Muscle layer of colon (tissue), 2 donors: Measurements from ENCODE around the gene SIGLEC1.

ENCODE experiments used
- H3K27ac ChIP-seq: one replicate; pipeline ENCODE4 v1.7.0; 2013; ENCODE audit warnings: low read depth, mild to moderate bottlenecking, low read length, moderate library complexity
- H3K27me3 ChIP-seq, 2 donors: one replicate each; pipeline ENCODE4 v1.7.0; 2013; ENCODE audit warnings: low read length in 2 of 2, mild to moderate bottlenecking in 2 of 2; ENCODE audit not compliant: insufficient read depth in 2 of 2, control insufficient read depth in 1 of 2
- H3K36me3 ChIP-seq: one replicate; pipeline ENCODE4 v1.7.0; 2013; ENCODE audit warnings: mild to moderate bottlenecking, low read length; ENCODE audit not compliant: insufficient read depth
- H3K4me1 ChIP-seq: one replicate; pipeline ENCODE4 v1.7.0; 2013; ENCODE audit warnings: mild to moderate bottlenecking, low read length; ENCODE audit not compliant: insufficient read depth
- H3K4me3 ChIP-seq, 2 donors: one replicate each; pipeline ENCODE4 v1.7.0; 2013; ENCODE audit warnings: low read length in 2 of 2, low read depth in 1 of 2, mild to moderate bottlenecking in 1 of 2, moderate library complexity in 1 of 2
- H3K9ac ChIP-seq: one replicate; pipeline ENCODE4 v1.7.0; 2013; ENCODE audit warnings: low read length
- H3K9me3 ChIP-seq: one replicate; pipeline ENCODE4 v1.7.0; 2013; ENCODE audit warnings: mild to moderate bottlenecking, low read length
- donor health status: abdominal sarcoma.
- donor health status: Adenocarcinoma of cecum.

The SIGLEC1 gene

DNA sequence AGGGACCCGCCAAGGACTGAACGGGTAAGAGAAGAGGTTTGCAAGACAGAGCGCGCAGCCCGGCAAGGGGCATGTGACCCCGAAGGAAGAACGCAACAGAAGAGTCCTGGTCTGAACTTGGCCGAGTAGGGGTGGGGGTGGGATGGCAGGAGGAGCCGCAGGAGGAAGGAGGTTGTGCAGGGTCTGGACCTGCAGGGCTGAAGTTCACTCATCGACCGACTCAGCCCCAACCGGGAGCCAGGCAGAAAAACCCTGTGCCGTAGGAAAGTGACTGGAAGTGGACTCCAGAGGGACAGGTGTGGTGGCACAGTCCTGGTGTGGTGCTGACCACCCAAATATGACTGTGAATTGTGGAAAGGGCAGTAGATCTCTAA, 40.0 kb upstream of the SIGLEC1 start:
- Histone ChIP-seq H3K4me3 (peak overlapping the region in 1 of 2 donors; percentile 43), H3K4me1 (peaks cover 10% of the 10 kb centered on the region), H3K36me3 (peaks cover 19% of the 10 kb centered on the region), H3K27me3 (peaks cover 0 to 6% of the 10 kb centered on the region in 2 donors), H3K9me3 (no peaks in the 10 kb centered on the region), H3K9ac (no peak overlapping the region), H3K27ac (no peak overlapping the region)

DNA sequence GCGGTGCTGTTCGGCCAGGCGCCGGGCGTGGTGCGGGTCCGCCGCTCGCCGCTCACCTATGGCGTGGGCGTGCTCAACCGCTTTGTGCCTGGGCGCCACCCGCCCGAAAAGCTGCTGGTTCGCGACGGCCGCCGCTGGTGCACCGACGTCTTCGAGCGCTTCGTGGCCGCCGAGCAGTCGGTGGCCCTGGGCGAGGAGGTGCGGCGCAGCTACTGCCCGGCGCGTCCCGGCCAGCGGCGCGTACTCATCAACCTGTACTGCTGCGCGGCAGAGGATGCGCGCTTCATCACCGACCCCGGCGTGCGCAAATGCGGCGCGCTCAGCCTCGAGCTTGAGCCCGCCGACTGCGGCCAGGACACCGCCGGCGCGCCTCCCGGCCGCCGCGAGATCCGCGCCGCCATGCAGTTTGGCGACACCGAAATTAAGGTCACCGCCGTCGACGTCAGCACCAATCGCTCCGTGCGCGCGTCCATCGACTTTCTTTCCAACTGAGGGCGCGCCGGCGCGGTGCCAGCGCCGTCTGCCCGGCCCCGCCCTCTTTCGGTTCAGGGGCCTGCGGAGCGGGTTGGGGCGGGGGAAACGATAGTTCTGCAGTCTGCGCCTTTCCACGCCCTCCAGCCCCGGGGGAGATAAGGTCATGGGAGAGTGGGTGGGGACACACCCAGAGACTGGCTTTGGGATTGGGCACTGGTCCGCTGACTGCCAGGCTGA, 39.4 kb upstream of the SIGLEC1 start:
- no peak overlapping the region for H3K27ac ChIP-seq
- H3K9ac ChIP-seq, result no peak overlapping the region
- peaks cover 10% of the 10 kb centered on the region for H3K4me1 ChIP-seq
- peak overlapping the region; percentile 11 to 43 for H3K4me3 ChIP-seq
- peaks cover 19% of the 10 kb centered on the region for H3K36me3 ChIP-seq
- H3K9me3 ChIP-seq, result no peaks in the 10 kb centered on the region
- peaks cover 0 to 6% of the 10 kb centered on the region in 2 donors for H3K27me3 ChIP-seq

GRCh38 chr20:3751305-3751674, 38.9 kb upstream of the SIGLEC1 start:
- H3K27ac ChIP-seq, result no peak overlapping the region
- no peak overlapping the region for H3K4me3 ChIP-seq

GRCh38 chr20:3749689-3750531, 37.5 kb upstream of the SIGLEC1 start:
- H3K27me3 ChIP-seq, result peaks cover 0 to 6% of the 10 kb centered on the region in 2 donors
- no peak overlapping the region for H3K27ac ChIP-seq
- no peak overlapping the region for H3K4me3 ChIP-seq
- no peak overlapping the region for H3K9ac ChIP-seq
- peaks cover 6% of the 10 kb centered on the region for H3K36me3 ChIP-seq
- H3K9me3 ChIP-seq, result no peaks in the 10 kb centered on the region
- H3K4me1 ChIP-seq, result peaks cover 10% of the 10 kb centered on the region

More at GRCh38 chr20:3751305-3751674, 38.9 kb upstream of the SIGLEC1 start:
- Histone ChIP-seq H3K4me1 (peaks cover 10% of the 10 kb centered on the region), H3K36me3 (peaks cover 16% of the 10 kb centered on the region), H3K9me3 (no peaks in the 10 kb centered on the region), H3K27me3 (peaks cover 0 to 6% of the 10 kb centered on the region in 2 donors), H3K9ac (no peak overlapping the region)

GRCh38 chr20:3749087-3749688, 36.8 kb upstream of the SIGLEC1 start:
- Histone ChIP-seq H3K4me3 (no peak overlapping the region), H3K9ac (no peak overlapping the region), H3K27ac (no peak overlapping the region), H3K27me3 (peaks cover 0 to 6% of the 10 kb centered on the region in 2 donors), H3K9me3 (no peaks in the 10 kb centered on the region), H3K4me1 (peaks cover 10% of the 10 kb centered on the region), H3K36me3 (no peaks in the 10 kb centered on the region)

DNA sequence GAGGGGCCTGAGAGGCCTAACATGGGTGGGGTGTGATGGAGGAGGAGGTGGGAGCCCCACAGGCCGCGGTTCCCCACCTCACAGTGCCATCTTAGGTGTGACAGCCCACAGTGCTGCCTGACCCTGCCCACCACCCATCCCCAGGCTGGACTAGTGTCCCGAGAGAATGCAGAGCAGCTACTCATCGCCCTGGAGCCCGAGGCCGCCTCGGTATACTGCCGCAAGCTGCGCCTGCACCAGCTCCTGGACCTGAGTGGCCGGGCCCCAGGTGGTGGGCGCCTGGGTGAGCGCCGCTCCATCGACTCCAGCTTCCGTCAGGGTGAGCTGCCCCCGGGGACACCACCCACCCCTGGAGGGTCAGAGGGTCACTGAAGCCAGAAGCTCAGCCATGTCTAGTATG, 35.7 kb upstream of the SIGLEC1 start:
- Histone ChIP-seq H3K27ac (no peak overlapping the region), H3K36me3 (no peaks in the 10 kb centered on the region), H3K9me3 (no peaks in the 10 kb centered on the region), H3K4me1 (peaks cover 7% of the 10 kb centered on the region), H3K27me3 (peaks cover 0 to 6% of the 10 kb centered on the region in 2 donors), H3K9ac (no peak overlapping the region), H3K4me3 (no peak overlapping the region)

DNA sequence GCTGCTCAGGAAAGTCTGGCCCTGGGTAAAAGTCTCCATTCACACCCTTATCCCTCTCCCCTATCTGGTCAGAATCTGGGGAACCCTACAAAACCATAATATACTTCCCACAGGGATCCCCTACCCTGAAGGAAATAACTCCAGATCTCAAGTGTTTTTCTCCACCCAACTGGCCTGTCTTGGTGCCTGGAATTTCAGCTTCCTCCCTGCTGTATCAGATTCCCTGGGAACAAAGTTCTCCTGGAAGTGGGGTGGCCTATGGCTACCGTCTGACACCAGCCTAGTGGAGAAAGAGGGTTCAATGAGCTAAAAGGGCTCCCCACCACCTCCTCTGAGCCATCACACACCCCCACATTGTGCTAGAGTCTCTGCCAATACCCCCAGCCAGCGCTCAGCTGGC, 35.1 kb upstream of the SIGLEC1 start:
- Histone ChIP-seq H3K9ac (no peak overlapping the region), H3K27me3 (peaks cover 0 to 6% of the 10 kb centered on the region in 2 donors), H3K9me3 (no peaks in the 10 kb centered on the region), H3K4me3 (no peak overlapping the region), H3K4me1 (peaks cover 1% of the 10 kb centered on the region), H3K36me3 (no peaks in the 10 kb centered on the region), H3K27ac (no peak overlapping the region)

GRCh38 chr20:3745686-3746173, 33.3 kb upstream of the SIGLEC1 start:
- H3K9me3 ChIP-seq, result no peaks in the 10 kb centered on the region
- no peaks in the 10 kb centered on the region for H3K4me1 ChIP-seq
- H3K36me3 ChIP-seq, result no peaks in the 10 kb centered on the region
- H3K27me3 ChIP-seq, result peaks cover 0 to 6% of the 10 kb centered on the region in 2 donors
- H3K9ac ChIP-seq, result no peak overlapping the region
- H3K27ac ChIP-seq, result no peak overlapping the region
- no peak overlapping the region for H3K4me3 ChIP-seq

GRCh38 chr20:3744806-3745685, 32.6 kb upstream of the SIGLEC1 start:
- Histone ChIP-seq H3K9ac (no peak overlapping the region), H3K27ac (no peak overlapping the region), H3K36me3 (no peaks in the 10 kb centered on the region), H3K4me3 (no peak overlapping the region), H3K4me1 (no peaks in the 10 kb centered on the region), H3K27me3 (peaks cover 0 to 2% of the 10 kb centered on the region in 2 donors), H3K9me3 (no peaks in the 10 kb centered on the region)

GRCh38 chr20:3744037-3744436, 31.6 kb upstream of the SIGLEC1 start:
- H3K4me3 ChIP-seq, result no peak overlapping the region
- H3K27me3 ChIP-seq, result no peaks in the 10 kb centered on the region
- no peaks in the 10 kb centered on the region for H3K36me3 ChIP-seq
- no peak overlapping the region for H3K9ac ChIP-seq
- no peaks in the 10 kb centered on the region for H3K4me1 ChIP-seq
- no peaks in the 10 kb centered on the region for H3K9me3 ChIP-seq
- no peak overlapping the region for H3K27ac ChIP-seq
